HEK293 (cell line): ENCODE measurements around the gene CCKAR.

Experiments used
- ZNF18 ChIP-seq: fragments of 450-650 bp; formaldehyde crosslinking; IDR thresholded peaks from 2 replicates; pipeline ENCODE4 v1.5.1; 2016; ENCODE audit warnings: missing biosample characterization, missing genetic modification characterization
- ZNF426 ChIP-seq: fragments of 450-650 bp; formaldehyde crosslinking; IDR thresholded peaks from 2 replicates; pipeline ENCODE4 v1.5.1; 2017; ENCODE audit warnings: missing biosample characterization, missing genetic modification characterization, mild to moderate bottlenecking, inconsistent platforms, moderate library complexity
- ZNF76 ChIP-seq: fragments of 450-650 bp; formaldehyde crosslinking; IDR thresholded peaks from 2 replicates; pipeline ENCODE4; 2016; ENCODE audit warnings: low read depth, missing biosample characterization, missing genetic modification characterization, borderline replicate concordance

GRCh38 chr4:26463386-26463785 lies 26.9 kb downstream of the CCKAR start:
- no peak for TF ChIP-seq ZNF426
- no peak for TF ChIP-seq ZNF76 (tag by site-specific recombination)
- no peak for TF ChIP-seq ZNF18
